ENCODE measurements around the gene GOLGA3. TPM values are rescaled to one million over a fixed set of nuclear protein-coding genes. Genes with fewer than 3 reads are reported as not detected.

The GOLGA3 gene
- total RNA-seq, 2 donors from 2014 or later = 70.3 to 96.5 TPM

- H3K9ac ChIP-seq (ENCODE audit: low read depth in 2 of 2, low read length in 2 of 2) = no peak overlapping the region
- H3K4me1 ChIP-seq = no peaks in the 10 kb centered on the region
- no peak for TF ChIP-seq CTCF (IDR thresholded peaks at IDR 0.05)
- H3K36me3 ChIP-seq = peaks cover 15% of the 10 kb centered on the region
- no peak for DNase-seq
- no peak overlapping the region for H3K27ac ChIP-seq
- H3K4me3 ChIP-seq = no peak overlapping the region
- H3K27me3 ChIP-seq = no peaks in the 10 kb centered on the region
- H3K9me3 ChIP-seq = no peaks in the 10 kb centered on the region
- intact Hi-C loops (cut with DNase I) = no loop called here
Observed at GRCh38 chr12:132734206-132734605, 94.5 kb downstream of the GOLGA3 start.

GRCh38 chr12:132731574-132731973 lies 97.1 kb downstream of the GOLGA3 start:
- no peak for DNase-seq
- no peaks in the 10 kb centered on the region for H3K27me3 ChIP-seq
- H3K36me3 ChIP-seq = peaks cover 7% of the 10 kb centered on the region

GRCh38 chr12:132730353-132730752 lies 98.3 kb downstream of the GOLGA3 start:
- Histone ChIP-seq H3K4me1 (no peaks in the 10 kb centered on the region), H3K9ac (ENCODE audit: low read depth in 2 of 2, low read length in 2 of 2) (no peak overlapping the region), H3K9me3 (no peaks in the 10 kb centered on the region), H3K36me3 (peaks cover 7% of the 10 kb centered on the region), H3K4me3 (no peak overlapping the region), H3K27me3 (no peaks in the 10 kb centered on the region), H3K27ac (no peak overlapping the region)
- TF ChIP-seq CTCF (IDR thresholded peaks at IDR 0.05) = no peak
- intact Hi-C loops (cut with DNase I) = no loop called here
- DNase-seq = no peak

More at GRCh38 chr12:132731574-132731973, 97.1 kb downstream of the GOLGA3 start:
- intact Hi-C loops (cut with DNase I) = no loop called here
- H3K27ac ChIP-seq = no peak overlapping the region
- no peak overlapping the region for H3K4me3 ChIP-seq
- no peak overlapping the region for H3K9ac ChIP-seq (ENCODE audit: low read depth in 2 of 2, low read length in 2 of 2)
- TF ChIP-seq CTCF (IDR thresholded peaks at IDR 0.05) = no peak
- H3K4me1 ChIP-seq = no peaks in the 10 kb centered on the region
- H3K9me3 ChIP-seq = no peaks in the 10 kb centered on the region

GRCh38 chr12:132729541-132730320 lies 98.9 kb downstream of the GOLGA3 start:
- no peak overlapping the region for H3K27ac ChIP-seq
- TF ChIP-seq CTCF (IDR thresholded peaks at IDR 0.05) = no peak

GRCh38 chr12:132728502-132728901 lies 100.2 kb downstream of the GOLGA3 start:
- Histone ChIP-seq H3K27me3 (no peaks in the 10 kb centered on the region), H3K9me3 (no peaks in the 10 kb centered on the region), H3K4me1 (no peaks in the 10 kb centered on the region), H3K27ac (no peak overlapping the region), H3K36me3 (no peaks in the 10 kb centered on the region), H3K9ac (ENCODE audit: low read depth in 2 of 2, low read length in 2 of 2) (no peak overlapping the region), H3K4me3 (no peak overlapping the region)
- intact Hi-C loops (cut with DNase I) = no loop called here
- no peak for TF ChIP-seq CTCF (IDR thresholded peaks at IDR 0.05)
- no peak for DNase-seq

More at GRCh38 chr12:132729541-132730320, 98.9 kb downstream of the GOLGA3 start:
- H3K4me1 ChIP-seq = no peaks in the 10 kb centered on the region
- no peaks in the 10 kb centered on the region for H3K9me3 ChIP-seq
- H3K4me3 ChIP-seq = no peak overlapping the region
- peaks cover 7% of the 10 kb centered on the region for H3K36me3 ChIP-seq
- no peak for DNase-seq
- no peak overlapping the region for H3K9ac ChIP-seq (ENCODE audit: low read depth in 2 of 2, low read length in 2 of 2)
- intact Hi-C loops (cut with DNase I) = no loop called here
- H3K27me3 ChIP-seq = no peaks in the 10 kb centered on the region
